22Rv1 (cell line): ENCODE data around the gene SMURF2.
"Not testable (repeated sequence)": the region's sequence is repeated elsewhere in the genome, so short reads cannot be mapped to it uniquely, and the experiment has no call there.

Experiments
- ZFX ChIP-seq: fragments of 450-650 bp; IDR thresholded peaks from 2 replicates; pipeline ENCODE4 v1.6.1; 2017; ENCODE audit warnings: antibody characterized with exemption, borderline replicate concordance
- TF ChIP-seq, protein P1 (sequence below): fragments of 450-650 bp; IDR thresholded peaks from 2 replicates; pipeline ENCODE4 v1.5.1; 2017; ENCODE audit warnings: mild to moderate bottlenecking

DNA sequence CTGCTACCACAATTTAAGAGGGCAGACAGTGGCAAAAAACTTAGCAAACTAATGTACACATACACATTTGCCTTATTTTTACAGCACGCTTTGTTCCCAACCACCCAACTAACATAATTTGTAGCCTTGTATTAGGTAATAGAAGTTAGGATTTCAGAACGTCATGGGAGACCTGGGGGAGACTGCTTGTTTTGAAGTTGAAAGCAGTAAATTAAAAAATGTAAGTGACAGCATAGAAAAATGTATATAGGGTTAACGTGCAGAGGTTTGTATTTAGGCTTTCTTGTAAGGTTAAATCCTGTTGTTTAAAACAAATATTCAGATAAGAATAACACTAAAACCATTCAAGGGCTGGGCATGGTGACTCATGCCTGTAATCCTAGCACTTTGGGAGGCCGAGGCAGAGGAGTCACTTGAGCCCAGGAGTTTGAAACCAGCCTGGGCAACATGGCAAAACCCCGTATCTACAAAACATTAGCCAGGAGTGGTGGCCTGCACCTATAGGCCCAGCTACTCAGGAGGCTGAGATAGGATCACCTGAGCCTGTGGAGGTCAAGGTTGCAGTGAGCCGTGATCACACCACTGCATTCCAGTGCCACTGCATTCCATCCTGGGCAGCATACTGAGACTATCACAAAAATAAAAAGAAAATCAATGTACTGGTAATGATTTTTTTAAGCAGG, 2.3 kb upstream of the SMURF2 start:
- TF ChIP-seq, protein P1, sequence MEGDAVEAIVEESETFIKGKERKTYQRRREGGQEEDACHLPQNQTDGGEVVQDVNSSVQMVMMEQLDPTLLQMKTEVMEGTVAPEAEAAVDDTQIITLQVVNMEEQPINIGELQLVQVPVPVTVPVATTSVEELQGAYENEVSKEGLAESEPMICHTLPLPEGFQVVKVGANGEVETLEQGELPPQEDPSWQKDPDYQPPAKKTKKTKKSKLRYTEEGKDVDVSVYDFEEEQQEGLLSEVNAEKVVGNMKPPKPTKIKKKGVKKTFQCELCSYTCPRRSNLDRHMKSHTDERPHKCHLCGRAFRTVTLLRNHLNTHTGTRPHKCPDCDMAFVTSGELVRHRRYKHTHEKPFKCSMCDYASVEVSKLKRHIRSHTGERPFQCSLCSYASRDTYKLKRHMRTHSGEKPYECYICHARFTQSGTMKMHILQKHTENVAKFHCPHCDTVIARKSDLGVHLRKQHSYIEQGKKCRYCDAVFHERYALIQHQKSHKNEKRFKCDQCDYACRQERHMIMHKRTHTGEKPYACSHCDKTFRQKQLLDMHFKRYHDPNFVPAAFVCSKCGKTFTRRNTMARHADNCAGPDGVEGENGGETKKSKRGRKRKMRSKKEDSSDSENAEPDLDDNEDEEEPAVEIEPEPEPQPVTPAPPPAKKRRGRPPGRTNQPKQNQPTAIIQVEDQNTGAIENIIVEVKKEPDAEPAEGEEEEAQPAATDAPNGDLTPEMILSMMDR, result not testable (repeated sequence)
- TF ChIP-seq ZFX, result not testable (repeated sequence)
